Tibial artery (tissue), 4 donors: ENCODE measurements around the gene APPL2.
A peak's percentile ranks its signal among the peaks of the same experiment; 100 is the strongest.

ENCODE experiments used
- DNase-seq, 2 donors: peaks; one replicate each; pipeline ENCODE4 v3.0.0-alpha.2; 2019
- H3K27ac ChIP-seq, 2 donors: fragments of 200-600 bp; sonication (generic) in 1 of 2; 1 replicate in 1 of 2; 2 replicates in 1 of 2; pipeline ENCODE4 v1.5.1; 2018 to 2019; ENCODE audit warnings: mild to moderate bottlenecking in 1 of 2
- H3K27me3 ChIP-seq, 2 donors: fragments of 200-600 bp; sonication (generic) in 1 of 2; one replicate each; pipeline versions ENCODE4 v1.5.1 to v1.6.0; 2016 to 2019
- H3K36me3 ChIP-seq, 3 donors: fragments of 200-600 bp; sonication (generic) in 2 of 3; one replicate each; pipeline ENCODE4 v1.5.1; 2016 to 2019; ENCODE audit warnings: mild to moderate bottlenecking in 2 of 3
- H3K4me1 ChIP-seq, 4 donors: fragments of 200-600 bp; sonication (generic) in 2 of 4; 1 replicate in 3 of 4; 2 replicates in 1 of 4; pipeline ENCODE4 v1.5.1; 2016 to 2019
- H3K4me3 ChIP-seq, 2 donors: fragments of 200-600 bp; sonication (generic) in 1 of 2; 1 replicate in 1 of 2; 2 replicates in 1 of 2; pipeline ENCODE4 v1.5.1; 2018 to 2019; ENCODE audit warnings: mild to moderate bottlenecking in 2 of 2
- H3K9me3 ChIP-seq, 3 donors: fragments of 200-600 bp; sonication (generic) in 1 of 3; one replicate each; pipeline ENCODE4 v1.5.1; 2016 to 2019
- CTCF ChIP-seq, 2 experiments: fragments of 200-600 bp in 1 of 2; fragments of 450-650 bp in 1 of 2; IDR thresholded peaks; one replicate each; pipeline ENCODE4 v1.5.1; 2017 to 2019; ENCODE audit warnings: antibody characterized with exemption in 2 of 2, mild to moderate bottlenecking in 1 of 2, moderate library complexity in 1 of 2
- intact Hi-C: fragments of 100-400 bp; cut with DNase I; formaldehyde crosslinking; loops from one replicate; pipeline ENCODE4 v1.15.0; 2023; ENCODE audit warnings: low total_unique reads

The APPL2 gene

GRCh38 chr12:105222284-105222655, 13.7 kb downstream of the APPL2 start:
- intact Hi-C loops: loop anchor here (5.0 kb wide), 1 partner anchor 155 kb away; no protein-coding TSS in a partner anchor
- DNase-seq: no peak
- Histone ChIP-seq H3K9me3 (no peaks in the 10 kb centered on the region), H3K27me3 (no peaks in the 10 kb centered on the region), H3K4me1 (peaks cover 0 to 85% (median 38%) of the 10 kb centered on the region in 4 donors), H3K4me3 (no peak overlapping the region), H3K27ac (no peak overlapping the region), H3K36me3 (peaks cover under 1 to 36% (median 25%) of the 10 kb centered on the region in 3 donors)
- no peak for TF ChIP-seq CTCF (IDR thresholded peaks at IDR 0.05)

GRCh38 chr12:105221583-105222283, 14.2 kb downstream of the APPL2 start:
- Histone ChIP-seq H3K9me3 (no peaks in the 10 kb centered on the region), H3K27ac (no peak overlapping the region), H3K27me3 (no peaks in the 10 kb centered on the region), H3K4me3 (no peak overlapping the region), H3K4me1 (peaks cover 0 to 84% (median 37%) of the 10 kb centered on the region in 4 donors), H3K36me3 (peaks cover 5 to 40% (median 28%) of the 10 kb centered on the region in 3 donors)
- intact Hi-C loops: loop anchor here (5.0 kb wide), 1 partner anchor 156 kb away; no protein-coding TSS in a partner anchor
- no peak for DNase-seq
- no peak for TF ChIP-seq CTCF (IDR thresholded peaks at IDR 0.05)

GRCh38 chr12:105220929-105221290, 15.1 kb downstream of the APPL2 start:
- Histone ChIP-seq H3K27ac (no peak overlapping the region), H3K4me1 (peaks cover 0 to 76% (median 34%) of the 10 kb centered on the region in 4 donors), H3K9me3 (no peaks in the 10 kb centered on the region), H3K27me3 (no peaks in the 10 kb centered on the region), H3K36me3 (peaks cover 13 to 47% (median 36%) of the 10 kb centered on the region in 3 donors), H3K4me3 (no peak overlapping the region)
- intact Hi-C loops: loop anchor here (5.0 kb wide), 1 partner anchor 156 kb away; no protein-coding TSS in a partner anchor
- TF ChIP-seq CTCF (IDR thresholded peaks at IDR 0.05): no peak
- DNase-seq: no peak

GRCh38 chr12:105220150-105220928, 15.6 kb downstream of the APPL2 start:
- DNase-seq: no peak
- H3K4me1 ChIP-seq: peaks cover 0 to 70% (median 32%) of the 10 kb centered on the region in 4 donors
- intact Hi-C loops: loop anchor here (5.0 kb wide), 1 partner anchor 157 kb away; no protein-coding TSS in a partner anchor
- no peaks in the 10 kb centered on the region for H3K27me3 ChIP-seq
- H3K36me3 ChIP-seq: peaks cover 18 to 51% (median 39%) of the 10 kb centered on the region in 3 donors
- TF ChIP-seq CTCF (IDR thresholded peaks at IDR 0.05): no peak
- H3K9me3 ChIP-seq: no peaks in the 10 kb centered on the region
- no peak overlapping the region for H3K27ac ChIP-seq
- H3K4me3 ChIP-seq: no peak overlapping the region

GRCh38 chr12:105219261-105220028, 16.5 kb downstream of the APPL2 start:
- no peak for TF ChIP-seq CTCF (IDR thresholded peaks at IDR 0.05)
- H3K36me3 ChIP-seq: peaks cover 18 to 58% (median 48%) of the 10 kb centered on the region in 3 donors
- peak overlapping the region in 1 of 2 donors; percentile 23 for H3K27ac ChIP-seq
- no peak for DNase-seq
- intact Hi-C loops: loop anchor here (5.0 kb wide), 1 partner anchor 158 kb away; no protein-coding TSS in a partner anchor
- no peak overlapping the region for H3K4me3 ChIP-seq
- H3K9me3 ChIP-seq: no peaks in the 10 kb centered on the region
- H3K27me3 ChIP-seq: no peaks in the 10 kb centered on the region
- peaks cover 0 to 62% (median 33%) of the 10 kb centered on the region in 4 donors for H3K4me1 ChIP-seq
